ENCODE results near the gene SAV1. TPM values are rescaled to one million over a fixed set of nuclear protein-coding genes. Genes with fewer than 3 reads are reported as not detected.

The SAV1 gene
- total and polyA plus RNA-seq, 2 of the 13 experiments (the other 11 are each of a cell fraction or from before 2014, with no cell fraction given): 7.3 to 8.2 TPM

DNA sequence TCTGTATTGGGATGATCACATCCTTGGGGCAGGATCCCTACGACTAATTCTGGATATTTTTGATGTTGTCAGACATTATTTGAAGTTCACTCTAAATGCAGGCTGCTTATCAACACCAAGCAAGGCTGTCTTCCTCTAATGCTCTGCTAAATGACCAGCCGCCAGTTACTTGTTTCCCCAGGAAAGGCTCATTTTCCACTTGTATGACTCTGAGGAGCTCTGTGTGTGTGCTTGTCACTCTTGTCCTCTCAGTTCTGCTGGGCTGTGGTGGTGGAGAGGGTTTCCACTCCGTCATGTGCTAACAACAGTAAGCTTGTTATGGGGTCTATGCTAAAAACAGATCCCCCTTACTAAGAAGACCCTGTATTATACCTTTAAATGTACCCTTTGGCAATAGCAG lies 66.1 kb downstream of the SAV1 start (continued):
- TF ChIP-seq, protein P1, sequence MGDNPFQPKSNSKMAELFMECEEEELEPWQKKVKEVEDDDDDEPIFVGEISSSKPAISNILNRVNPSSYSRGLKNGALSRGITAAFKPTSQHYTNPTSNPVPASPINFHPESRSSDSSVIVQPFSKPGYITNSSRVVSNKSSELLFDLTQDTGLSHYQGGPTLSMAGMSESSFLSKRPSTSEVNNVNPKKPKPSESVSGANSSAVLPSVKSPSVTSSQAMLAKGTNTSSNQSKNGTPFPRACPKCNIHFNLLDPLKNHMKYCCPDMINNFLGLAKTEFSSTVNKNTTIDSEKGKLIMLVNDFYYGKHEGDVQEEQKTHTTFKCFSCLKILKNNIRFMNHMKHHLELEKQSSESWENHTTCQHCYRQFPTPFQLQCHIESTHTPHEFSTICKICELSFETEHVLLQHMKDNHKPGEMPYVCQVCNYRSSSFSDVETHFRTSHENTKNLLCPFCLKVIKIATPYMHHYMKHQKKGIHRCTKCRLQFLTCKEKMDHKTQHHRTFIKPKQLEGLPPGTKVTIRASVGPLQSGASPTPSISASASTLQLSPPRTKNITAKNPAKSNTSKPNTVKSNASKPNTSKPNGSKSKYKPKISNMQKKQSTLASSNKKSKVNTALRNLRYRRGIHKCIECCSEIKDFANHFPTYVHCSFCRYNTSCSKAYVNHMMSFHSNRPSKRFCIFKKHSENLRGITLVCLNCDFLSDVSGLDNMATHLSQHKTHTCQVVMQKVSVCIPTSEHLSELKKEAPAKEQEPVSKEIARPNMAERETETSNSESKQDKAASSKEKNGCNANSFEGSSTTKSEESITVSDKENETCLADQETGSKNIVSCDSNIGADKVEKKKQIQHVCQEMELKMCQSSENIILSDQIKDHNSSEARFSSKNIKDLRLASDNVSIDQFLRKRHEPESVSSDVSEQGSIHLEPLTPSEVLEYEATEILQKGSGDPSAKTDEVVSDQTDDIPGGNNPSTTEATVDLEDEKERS (CRISPR knock-in tag; IDR thresholded peaks at IDR 0.05): no peak
- TF ChIP-seq KLF11 (CRISPR knock-in tag; IDR thresholded peaks at IDR 0.05): no peak
- TF ChIP-seq ZNF569 (CRISPR knock-in tag; IDR thresholded peaks at IDR 0.05; ENCODE audit: borderline replicate concordance): no peak
- TF ChIP-seq NFIC (IDR thresholded peaks at IDR 0.05; ENCODE audit: low read length): no peak
- TF ChIP-seq TBX2 (CRISPR knock-in tag; IDR thresholded peaks at IDR 0.05; ENCODE audit: borderline replicate concordance): no peak

DNA sequence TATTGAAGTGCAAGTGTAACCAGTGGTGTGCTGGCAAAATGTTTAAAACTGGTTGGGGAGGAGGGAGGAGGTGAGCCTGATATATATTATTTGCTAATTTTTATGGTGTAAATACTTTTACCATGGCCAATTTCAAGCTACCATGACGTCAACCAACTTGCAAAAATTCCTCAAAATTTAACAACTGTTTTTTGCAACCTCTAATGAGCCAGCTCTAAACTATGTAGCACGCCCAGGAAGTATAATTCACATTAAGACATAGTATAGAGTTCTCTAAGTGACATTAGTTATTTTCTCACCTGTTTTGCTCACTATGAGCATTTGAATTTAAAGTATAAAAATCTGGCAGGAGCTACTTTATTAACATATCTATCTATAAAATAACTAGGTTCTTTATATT lies 66.7 kb downstream of the SAV1 start:
- 99% methylated on average over 2 of the region's 2 CpGs for WGBS (ENCODE audit: low lambda C conversion rate)
- BruUV-seq (replicated peaks): no TSS peak
- H3K4me1 ChIP-seq (ENCODE audit: insufficient read depth, low read length): peaks cover 20% of the 10 kb centered on the region
- no peaks in the 10 kb centered on the region for H3K36me3 ChIP-seq (replicated peaks in 1 of 2; ENCODE audit: control insufficient read depth in 1 of 2, insufficient read depth in 2 of 2, low read length in 2 of 2)
- intact Hi-C loops (cut with micrococcal nuclease; ENCODE audit: unreplicated experiment): loop anchor here (2.0 to 10.0 kb wide), 2 partner anchors 67 to 263 kb away; partner anchors contain the start of gene SAV1
- H3K9me3 ChIP-seq (ENCODE audit: low read length): no peaks in the 10 kb centered on the region
- ATAC-seq (no peak), FAIRE-seq (no peak), DNase-seq (ENCODE audit: low spot score) (no peak)
- in situ Hi-C loops (cut with HindIII; ENCODE audit: extremely low pct_ligation_motif_present, low pct_unique_long_range_greater_than_20kb): no loop called here
- H3K9ac ChIP-seq (ENCODE audit: insufficient read depth, low read depth, low read length): no peak overlapping the region
- H2AFZ ChIP-seq (ENCODE audit: low read length): no peak overlapping the region
- POLR2A ChIA-PET: interaction anchor here (1.3 to 1.7 kb wide), 2 partner anchors 65 to 67 kb away, joined by 3 to 6 read pairs; partner anchors contain the start of gene SAV1
- no peak overlapping the region for H3K27ac ChIP-seq (ENCODE audit: extremely low read length, insufficient read depth, low read length)
- H3K4me3 ChIP-seq (replicated peaks in 1 of 3; ENCODE audit: insufficient read depth in 1 of 3, low read depth in 2 of 3, low read length in 3 of 3): no peak overlapping the region
- no peak overlapping the region for H3K4me2 ChIP-seq (ENCODE audit: low read depth, low read length)
- H3K79me2 ChIP-seq (ENCODE audit: insufficient read depth, low read length): no peaks in the 10 kb centered on the region
- H3K27me3 ChIP-seq (ENCODE audit: control insufficient read depth in 1 of 2, insufficient read depth in 2 of 2, low read length in 2 of 2): no peaks in the 10 kb centered on the region
- CTCF ChIA-PET (ENCODE audit: low intra/inter-chr PET ratio, low total read pairs): no interaction called here
- no peaks in the 10 kb centered on the region for H4K20me1 ChIP-seq (ENCODE audit: insufficient read depth, low read length)
- TF ChIP-seq ZNF678 (CRISPR knock-in tag; IDR thresholded peaks at IDR 0.05) (no peak), ZNF3 (CRISPR knock-in tag; IDR thresholded peaks at IDR 0.05) (no peak), YY1 (IDR thresholded peaks at IDR 0.05; ENCODE audit: insufficient read depth, insufficient replicate concordance, low read depth, low read length) (no peak), ZNF749 (CRISPR knock-in tag; IDR thresholded peaks at IDR 0.05; ENCODE audit: borderline replicate concordance) (no peak), HCFC1 (IDR thresholded peaks at IDR 0.05; ENCODE audit: low read depth, low read length) (no peak), TBP (CRISPR knock-in tag; IDR thresholded peaks at IDR 0.05) (no peak)
- TF ChIP-seq, protein P2, sequence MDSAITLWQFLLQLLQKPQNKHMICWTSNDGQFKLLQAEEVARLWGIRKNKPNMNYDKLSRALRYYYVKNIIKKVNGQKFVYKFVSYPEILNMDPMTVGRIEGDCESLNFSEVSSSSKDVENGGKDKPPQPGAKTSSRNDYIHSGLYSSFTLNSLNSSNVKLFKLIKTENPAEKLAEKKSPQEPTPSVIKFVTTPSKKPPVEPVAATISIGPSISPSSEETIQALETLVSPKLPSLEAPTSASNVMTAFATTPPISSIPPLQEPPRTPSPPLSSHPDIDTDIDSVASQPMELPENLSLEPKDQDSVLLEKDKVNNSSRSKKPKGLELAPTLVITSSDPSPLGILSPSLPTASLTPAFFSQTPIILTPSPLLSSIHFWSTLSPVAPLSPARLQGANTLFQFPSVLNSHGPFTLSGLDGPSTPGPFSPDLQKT (CRISPR knock-in tag; IDR thresholded peaks at IDR 0.05; ENCODE audit: borderline replicate concordance): no peak
- TF ChIP-seq, protein P3, sequence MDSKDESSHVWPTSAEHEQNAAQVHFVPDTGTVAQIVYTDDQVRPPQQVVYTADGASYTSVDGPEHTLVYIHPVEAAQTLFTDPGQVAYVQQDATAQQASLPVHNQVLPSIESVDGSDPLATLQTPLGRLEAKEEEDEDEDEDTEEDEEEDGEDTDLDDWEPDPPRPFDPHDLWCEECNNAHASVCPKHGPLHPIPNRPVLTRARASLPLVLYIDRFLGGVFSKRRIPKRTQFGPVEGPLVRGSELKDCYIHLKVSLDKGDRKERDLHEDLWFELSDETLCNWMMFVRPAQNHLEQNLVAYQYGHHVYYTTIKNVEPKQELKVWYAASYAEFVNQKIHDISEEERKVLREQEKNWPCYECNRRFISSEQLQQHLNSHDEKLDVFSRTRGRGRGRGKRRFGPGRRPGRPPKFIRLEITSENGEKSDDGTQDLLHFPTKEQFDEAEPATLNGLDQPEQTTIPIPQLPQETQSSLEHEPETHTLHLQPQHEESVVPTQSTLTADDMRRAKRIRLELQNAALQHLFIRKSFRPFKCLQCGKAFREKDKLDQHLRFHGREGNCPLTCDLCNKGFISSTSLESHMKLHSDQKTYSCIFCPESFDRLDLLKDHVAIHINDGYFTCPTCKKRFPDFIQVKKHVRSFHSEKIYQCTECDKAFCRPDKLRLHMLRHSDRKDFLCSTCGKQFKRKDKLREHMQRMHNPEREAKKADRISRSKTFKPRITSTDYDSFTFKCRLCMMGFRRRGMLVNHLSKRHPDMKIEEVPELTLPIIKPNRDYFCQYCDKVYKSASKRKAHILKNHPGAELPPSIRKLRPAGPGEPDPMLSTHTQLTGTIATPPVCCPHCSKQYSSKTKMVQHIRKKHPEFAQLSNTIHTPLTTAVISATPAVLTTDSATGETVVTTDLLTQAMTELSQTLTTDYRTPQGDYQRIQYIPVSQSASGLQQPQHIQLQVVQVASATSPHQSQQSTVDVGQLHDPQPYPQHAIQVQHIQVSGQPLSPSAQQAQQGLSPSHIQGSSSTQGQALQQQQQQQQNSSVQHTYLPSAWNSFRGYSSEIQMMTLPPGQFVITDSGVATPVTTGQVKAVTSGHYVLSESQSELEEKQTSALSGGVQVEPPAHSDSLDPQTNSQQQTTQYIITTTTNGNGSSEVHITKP (CRISPR knock-in tag; IDR thresholded peaks at IDR 0.05; ENCODE audit: low read depth): no peak
- TF ChIP-seq, protein P4, sequence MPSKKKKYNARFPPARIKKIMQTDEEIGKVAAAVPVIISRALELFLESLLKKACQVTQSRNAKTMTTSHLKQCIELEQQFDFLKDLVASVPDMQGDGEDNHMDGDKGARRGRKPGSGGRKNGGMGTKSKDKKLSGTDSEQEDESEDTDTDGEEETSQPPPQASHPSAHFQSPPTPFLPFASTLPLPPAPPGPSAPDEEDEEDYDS (CRISPR knock-in tag; IDR thresholded peaks at IDR 0.05): no peak
